Measurements from ENCODE around the gene CXCL12. TPM values are rescaled to one million over a fixed set of nuclear protein-coding genes. Genes with fewer than 3 reads are reported as not detected.

CXCL12 gene
- total and polyA plus RNA-seq, 4 donors = 23.7 to 91.4 (median 51.8) TPM

GRCh38 chr10:44416936-44417335, 32.0 kb upstream of the CXCL12 start:
- no peak overlapping the region for H3K9ac ChIP-seq (ENCODE audit: insufficient read depth in 1 of 2, low read length in 2 of 2)
- TF ChIP-seq, protein P1, sequence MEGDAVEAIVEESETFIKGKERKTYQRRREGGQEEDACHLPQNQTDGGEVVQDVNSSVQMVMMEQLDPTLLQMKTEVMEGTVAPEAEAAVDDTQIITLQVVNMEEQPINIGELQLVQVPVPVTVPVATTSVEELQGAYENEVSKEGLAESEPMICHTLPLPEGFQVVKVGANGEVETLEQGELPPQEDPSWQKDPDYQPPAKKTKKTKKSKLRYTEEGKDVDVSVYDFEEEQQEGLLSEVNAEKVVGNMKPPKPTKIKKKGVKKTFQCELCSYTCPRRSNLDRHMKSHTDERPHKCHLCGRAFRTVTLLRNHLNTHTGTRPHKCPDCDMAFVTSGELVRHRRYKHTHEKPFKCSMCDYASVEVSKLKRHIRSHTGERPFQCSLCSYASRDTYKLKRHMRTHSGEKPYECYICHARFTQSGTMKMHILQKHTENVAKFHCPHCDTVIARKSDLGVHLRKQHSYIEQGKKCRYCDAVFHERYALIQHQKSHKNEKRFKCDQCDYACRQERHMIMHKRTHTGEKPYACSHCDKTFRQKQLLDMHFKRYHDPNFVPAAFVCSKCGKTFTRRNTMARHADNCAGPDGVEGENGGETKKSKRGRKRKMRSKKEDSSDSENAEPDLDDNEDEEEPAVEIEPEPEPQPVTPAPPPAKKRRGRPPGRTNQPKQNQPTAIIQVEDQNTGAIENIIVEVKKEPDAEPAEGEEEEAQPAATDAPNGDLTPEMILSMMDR (IDR thresholded peaks at IDR 0.05; ENCODE audit: control extremely low read depth, extremely low read depth) = no peak
- no peaks in the 10 kb centered on the region for H3K27me3 ChIP-seq (ENCODE audit: control insufficient read depth in 3 of 3, insufficient read depth in 3 of 3, low read length in 2 of 3)
- no peak overlapping the region for H3K4me3 ChIP-seq
- H3K9me3 ChIP-seq (ENCODE audit: control insufficient read depth in 4 of 4, insufficient read depth in 3 of 4, low read length in 3 of 4) = peaks cover 0 to 12% (median 2%) of the 10 kb centered on the region in 4 donors
- no peak overlapping the region for H3K27ac ChIP-seq (ENCODE audit: low read depth in 1 of 2, low read length in 1 of 2)
- no peaks in the 10 kb centered on the region for H3K36me3 ChIP-seq (ENCODE audit: control insufficient read depth in 4 of 4, insufficient read depth in 4 of 4, low read length in 4 of 4)
- ATAC-seq (ENCODE audit: insufficient read depth, low FRiP score) (no peak), DNase-seq (peak in 2 of 3 donors; percentile 22 to 58)
- 43 to 71% methylated on average over 2 of the region's 2 CpGs for WGBS, 2 donors
- H3K4me1 ChIP-seq (ENCODE audit: control insufficient read depth in 5 of 5, insufficient read depth in 5 of 5, low read length in 5 of 5) = peaks cover 0 to 15% (median 0%) of the 10 kb centered on the region in 5 donors

DNA sequence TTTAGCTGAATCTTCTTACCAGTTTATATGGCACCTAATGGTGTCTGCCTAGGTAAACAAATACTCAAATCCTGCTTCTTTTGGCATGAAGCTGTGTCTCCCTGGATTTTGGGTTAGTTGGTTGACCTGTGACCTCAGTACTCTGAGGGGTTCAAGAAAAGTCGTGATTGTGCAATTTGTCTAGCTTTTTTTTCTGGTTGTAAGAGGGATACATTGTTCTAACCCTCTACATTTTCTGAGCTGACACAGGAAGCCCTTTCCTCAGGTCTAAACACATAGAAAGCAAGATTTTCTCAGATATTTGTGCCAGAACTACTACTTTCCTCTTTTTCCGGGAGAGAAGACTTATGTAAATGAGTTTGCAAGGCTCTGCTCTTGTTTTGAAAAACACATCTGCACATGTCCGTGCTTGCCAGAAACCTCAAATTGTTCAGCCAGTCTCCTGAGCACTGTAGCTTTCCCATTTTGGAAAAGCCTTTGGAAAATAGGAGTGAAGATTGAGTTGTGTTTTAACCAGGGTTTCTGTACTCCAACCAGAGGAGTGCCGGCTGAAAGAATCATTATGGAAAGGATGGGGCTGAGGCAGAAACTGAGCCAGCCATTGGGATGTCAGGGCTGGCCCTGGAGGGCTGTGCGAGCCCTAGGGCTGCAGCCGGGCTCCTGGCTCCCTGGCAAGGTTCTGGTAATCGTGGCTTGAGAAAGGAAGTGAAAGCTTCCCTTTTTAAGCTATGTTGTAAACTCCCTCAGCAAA, 31.3 kb upstream of the CXCL12 start:
- no peak overlapping the region for H3K27ac ChIP-seq (ENCODE audit: low read depth in 1 of 2, low read length in 1 of 2)

GRCh38 chr10:44415121-44415520, 30.2 kb upstream of the CXCL12 start:
- WGBS, 2 donors = 91 to 96% methylated on average over 2 of the region's 2 CpGs
- Histone ChIP-seq H3K36me3 (ENCODE audit: control insufficient read depth in 4 of 4, insufficient read depth in 4 of 4, low read length in 4 of 4) (no peaks in the 10 kb centered on the region), H3K27ac (ENCODE audit: low read depth in 1 of 2, low read length in 1 of 2) (no peak overlapping the region), H3K4me3 (no peak overlapping the region), H3K4me1 (ENCODE audit: control insufficient read depth in 5 of 5, insufficient read depth in 5 of 5, low read length in 5 of 5) (peaks cover 0 to 15% (median 0%) of the 10 kb centered on the region in 5 donors), H3K9ac (ENCODE audit: insufficient read depth in 1 of 2, low read length in 2 of 2) (no peak overlapping the region), H3K27me3 (ENCODE audit: control insufficient read depth in 3 of 3, insufficient read depth in 3 of 3, low read length in 2 of 3) (no peaks in the 10 kb centered on the region), H3K9me3 (ENCODE audit: control insufficient read depth in 4 of 4, insufficient read depth in 3 of 4, low read length in 3 of 4) (peaks cover 0 to 16% (median 3%) of the 10 kb centered on the region in 4 donors)
- ATAC-seq (ENCODE audit: insufficient read depth, low FRiP score) (no peak), DNase-seq (no peak)
- TF ChIP-seq, protein P1 (IDR thresholded peaks at IDR 0.05; ENCODE audit: control extremely low read depth, extremely low read depth) = no peak

More for the DNA sequence above, 31.3 kb upstream of the CXCL12 start:
- peaks cover 0 to 15% (median 0%) of the 10 kb centered on the region in 5 donors for H3K4me1 ChIP-seq (ENCODE audit: control insufficient read depth in 5 of 5, insufficient read depth in 5 of 5, low read length in 5 of 5)
- TF ChIP-seq, protein P1 (IDR thresholded peaks at IDR 0.05; ENCODE audit: control extremely low read depth, extremely low read depth) = no peak
- H3K9me3 ChIP-seq (ENCODE audit: control insufficient read depth in 4 of 4, insufficient read depth in 3 of 4, low read length in 3 of 4) = peaks cover 0 to 14% (median 3%) of the 10 kb centered on the region in 4 donors
- no peaks in the 10 kb centered on the region for H3K27me3 ChIP-seq (ENCODE audit: control insufficient read depth in 3 of 3, insufficient read depth in 3 of 3, low read length in 2 of 3)
- 40 to 44% methylated on average over 7 of the region's 7 CpGs for WGBS, 2 donors
- no peaks in the 10 kb centered on the region for H3K36me3 ChIP-seq (ENCODE audit: control insufficient read depth in 4 of 4, insufficient read depth in 4 of 4, low read length in 4 of 4)
- H3K4me3 ChIP-seq = no peak overlapping the region
- ATAC-seq (ENCODE audit: insufficient read depth, low FRiP score) = no peak
- H3K9ac ChIP-seq (ENCODE audit: insufficient read depth in 1 of 2, low read length in 2 of 2) = no peak overlapping the region
- peak in 2 of 3 donors; percentile 59 to 74 for DNase-seq

Data from lung (tissue), 12 donors.